Neural progenitor cell (in vitro differentiated cells): ENCODE measurements around the gene ADGRG2.

Experiments used
- EZH2 ChIP-seq: fragments of 200-600 bp; sonication (generic); IDR thresholded peaks from 2 replicates; pipeline ENCODE4 v1.6.1; 2017; ENCODE audit warnings: antibody characterized with exemption, mild to moderate bottlenecking, moderate library complexity
- EZH2phosphoT487 ChIP-seq: fragments of 200-600 bp; sonication (generic); IDR thresholded peaks from 2 replicates; pipeline ENCODE4 v1.6.1; 2017; ENCODE audit warnings: antibody characterized with exemption
- TF ChIP-seq, protein P1 (sequence below): fragments of 200-600 bp; sonication (generic); IDR thresholded peaks from 2 replicates; pipeline ENCODE4 v1.5.1; 2017; ENCODE audit warnings: antibody characterized with exemption, mild to moderate bottlenecking

DNA sequence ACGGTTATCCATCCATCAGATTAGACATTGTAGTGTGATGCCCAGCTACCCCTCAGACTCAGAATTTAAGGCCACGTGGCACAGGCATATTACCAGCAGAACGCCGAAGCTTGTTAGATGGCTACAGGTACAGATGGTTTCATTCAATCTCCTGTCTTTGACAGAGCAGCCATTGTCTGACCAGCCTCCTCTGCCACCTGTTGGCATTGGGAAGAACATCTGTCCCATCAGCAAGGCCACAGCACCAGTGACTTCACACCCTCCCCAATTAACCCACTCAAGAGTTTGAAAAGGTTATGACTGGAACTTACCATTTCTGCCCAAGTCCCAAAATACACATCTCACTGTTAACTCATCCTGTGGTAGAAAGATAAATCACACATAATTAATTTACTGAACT, 116.4 kb downstream of the ADGRG2 start:
- TF ChIP-seq EZH2 (no peak), EZH2phosphoT487 (no peak)
- TF ChIP-seq, protein P1, sequence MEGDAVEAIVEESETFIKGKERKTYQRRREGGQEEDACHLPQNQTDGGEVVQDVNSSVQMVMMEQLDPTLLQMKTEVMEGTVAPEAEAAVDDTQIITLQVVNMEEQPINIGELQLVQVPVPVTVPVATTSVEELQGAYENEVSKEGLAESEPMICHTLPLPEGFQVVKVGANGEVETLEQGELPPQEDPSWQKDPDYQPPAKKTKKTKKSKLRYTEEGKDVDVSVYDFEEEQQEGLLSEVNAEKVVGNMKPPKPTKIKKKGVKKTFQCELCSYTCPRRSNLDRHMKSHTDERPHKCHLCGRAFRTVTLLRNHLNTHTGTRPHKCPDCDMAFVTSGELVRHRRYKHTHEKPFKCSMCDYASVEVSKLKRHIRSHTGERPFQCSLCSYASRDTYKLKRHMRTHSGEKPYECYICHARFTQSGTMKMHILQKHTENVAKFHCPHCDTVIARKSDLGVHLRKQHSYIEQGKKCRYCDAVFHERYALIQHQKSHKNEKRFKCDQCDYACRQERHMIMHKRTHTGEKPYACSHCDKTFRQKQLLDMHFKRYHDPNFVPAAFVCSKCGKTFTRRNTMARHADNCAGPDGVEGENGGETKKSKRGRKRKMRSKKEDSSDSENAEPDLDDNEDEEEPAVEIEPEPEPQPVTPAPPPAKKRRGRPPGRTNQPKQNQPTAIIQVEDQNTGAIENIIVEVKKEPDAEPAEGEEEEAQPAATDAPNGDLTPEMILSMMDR, result no peak
